H9 (cell line): Measurements from ENCODE around the gene KIRREL3. TPM values are rescaled to one million over a fixed set of nuclear protein-coding genes. Genes with fewer than 3 reads are reported as not detected.

Source experiments
- DNase-seq: peaks from one replicate; pipeline ENCODE4 v3.0.0-alpha.2; 2017
- H2AFZ ChIP-seq: one replicate; pipeline ENCODE4 v1.6.1; 2013; ENCODE audit warnings: mild to moderate bottlenecking, low read length, control low read depth, moderate library complexity
- H2AK5ac ChIP-seq: 2 replicates; pipeline ENCODE4 v1.6.1; 2013; ENCODE audit warnings: low read length, control low read depth, mixed read lengths; ENCODE audit not compliant: insufficient read length
- H2BK120ac ChIP-seq: one replicate; pipeline ENCODE4 v1.6.1; 2013; ENCODE audit warnings: low read depth, mild to moderate bottlenecking, low read length, control low read depth, inconsistent platforms; ENCODE audit not compliant: poor library complexity, severe bottlenecking
- H2BK12ac ChIP-seq: 2 replicates; pipeline ENCODE4 v1.6.1; 2013; ENCODE audit warnings: low read length, control low read depth, mixed read lengths, low read depth; ENCODE audit not compliant: insufficient read length
- H2BK15ac ChIP-seq: 2 replicates; pipeline ENCODE4 v1.6.1; 2013; ENCODE audit warnings: low read depth, low read length, control low read depth
- H2BK20ac ChIP-seq: one replicate; pipeline ENCODE4 v1.6.1; 2013; ENCODE audit warnings: low read depth, mild to moderate bottlenecking, low read length, control low read depth, inconsistent platforms; ENCODE audit not compliant: poor library complexity, severe bottlenecking
- H2BK5ac ChIP-seq: 2 replicates; pipeline ENCODE4 v1.6.1; 2013; ENCODE audit warnings: low read length, control low read depth, mixed read lengths; ENCODE audit not compliant: insufficient read length
- H3K14ac ChIP-seq: 2 replicates; pipeline ENCODE4 v1.6.1; 2013; ENCODE audit warnings: low read length, control low read depth; ENCODE audit not compliant: insufficient read depth
- H3K18ac ChIP-seq: 2 replicates; pipeline ENCODE4 v1.6.1; 2013; ENCODE audit warnings: low read depth, mild to moderate bottlenecking, mixed read lengths, low read length, control low read depth; ENCODE audit not compliant: insufficient read length
- H3K23ac ChIP-seq: 2 replicates; pipeline ENCODE4 v1.6.1; 2013; ENCODE audit warnings: low read length, control low read depth, mixed read lengths, low read depth; ENCODE audit not compliant: insufficient read length
- H3K23me2 ChIP-seq: 2 replicates; pipeline ENCODE4 v1.6.1; 2013; ENCODE audit warnings: low read depth, mild to moderate bottlenecking, mixed read lengths, low read length, control low read depth; ENCODE audit not compliant: insufficient read length, poor library complexity, severe bottlenecking
- H3K27ac ChIP-seq: 2 replicates; pipeline ENCODE4 v1.5.1; 2013; ENCODE audit warnings: low read length, control low read depth, mixed read lengths, low read depth; ENCODE audit not compliant: insufficient read length
- H3K27me3 ChIP-seq: 2 replicates; pipeline ENCODE4 v1.6.1; 2013; ENCODE audit warnings: low read length, control low read depth, inconsistent platforms; ENCODE audit not compliant: insufficient read depth
- H3K4ac ChIP-seq: 2 replicates; pipeline ENCODE4 v1.6.1; 2013; ENCODE audit warnings: low read depth, mild to moderate bottlenecking, control low read depth, inconsistent platforms, low read length, moderate library complexity
- H3K4me1 ChIP-seq: 2 replicates; pipeline ENCODE4 v1.6.1; 2013; ENCODE audit warnings: low read length, control low read depth, inconsistent platforms; ENCODE audit not compliant: insufficient read depth
- H3K4me2 ChIP-seq: 2 replicates; pipeline ENCODE4 v1.6.1; 2013; ENCODE audit warnings: low read length, control low read depth, mixed read lengths; ENCODE audit not compliant: insufficient read length, insufficient read depth
- H3K56ac ChIP-seq: 2 replicates; pipeline ENCODE4 v1.6.1; 2013; ENCODE audit warnings: low read depth, mild to moderate bottlenecking, mixed read lengths, low read length, control low read depth; ENCODE audit not compliant: insufficient read length
- H3K79me1 ChIP-seq: 2 replicates; pipeline ENCODE4 v1.6.1; 2013; ENCODE audit warnings: low read depth, mild to moderate bottlenecking, moderate library complexity, low read length, control low read depth, inconsistent platforms; ENCODE audit not compliant: insufficient read depth, poor library complexity, severe bottlenecking
- H3K79me2 ChIP-seq: 2 replicates; pipeline ENCODE4 v1.6.1; 2013; ENCODE audit warnings: low read length, control low read depth, inconsistent platforms; ENCODE audit not compliant: insufficient read depth
- H3K9ac ChIP-seq: 2 replicates; pipeline ENCODE4 v1.6.1; 2013; ENCODE audit warnings: low read length, control low read depth, mixed read lengths; ENCODE audit not compliant: insufficient read length; ENCODE audit errors: extremely low read depth
- H3K9me3 ChIP-seq: one replicate; pipeline ENCODE4 v1.6.1; 2013; ENCODE audit warnings: low read depth, low read length, inconsistent platforms; ENCODE audit not compliant: control insufficient read depth
- H3T11ph ChIP-seq: one replicate; pipeline ENCODE4 v1.6.1; 2013; ENCODE audit warnings: mild to moderate bottlenecking, low read length, control low read depth, inconsistent platforms
- H4K20me1 ChIP-seq: one replicate; pipeline ENCODE4 v1.6.1; 2013; ENCODE audit not compliant: control insufficient read depth, insufficient read length, insufficient read depth
- H4K5ac ChIP-seq: 2 replicates; pipeline ENCODE4 v1.6.1; 2013; ENCODE audit warnings: low read depth, mild to moderate bottlenecking, mixed read lengths, low read length, control low read depth; ENCODE audit not compliant: insufficient read length
- H4K8ac ChIP-seq: replicated peaks from 2 replicates; pipeline ENCODE4 v1.6.1; 2013; ENCODE audit warnings: low read length, control low read depth, mixed read lengths, low read depth; ENCODE audit not compliant: insufficient read length
- H4K91ac ChIP-seq: 2 replicates; pipeline ENCODE4 v1.6.1; 2013; ENCODE audit warnings: low read depth, mild to moderate bottlenecking, moderate library complexity, mixed read lengths, low read length, control low read depth; ENCODE audit not compliant: insufficient read length
- H3K27ac Mint-ChIP-seq, 3 experiments: 2 replicates in 2 of 3; 3 replicates in 1 of 3; pipeline ENCODE4 v1.8.0; 2020 to 2021; ENCODE audit warnings: mixed read lengths in 3 of 3, mild to moderate bottlenecking in 1 of 3, moderate library complexity in 1 of 3
- H3K27me3 Mint-ChIP-seq: 2 replicates; pipeline ENCODE4 v1.8.0; 2021; ENCODE audit warnings: low read depth, mild to moderate bottlenecking, moderate library complexity, mixed read lengths
- H3K36me3 Mint-ChIP-seq, 3 experiments: 2 replicates in 2 of 3; 3 replicates in 1 of 3; pipeline ENCODE4 v1.8.0; 2020 to 2021; ENCODE audit warnings: low read depth in 3 of 3, mixed read lengths in 3 of 3; ENCODE audit not compliant: insufficient read depth in 1 of 3
- H3K4me1 Mint-ChIP-seq, 2 experiments: 2 replicates each; pipeline ENCODE4 v1.8.0; 2020; ENCODE audit warnings: mixed read lengths in 2 of 2
- H3K4me3 Mint-ChIP-seq, 2 experiments: 2 replicates in 1 of 2; 3 replicates in 1 of 2; pipeline ENCODE4 v1.8.0; 2020 to 2021; ENCODE audit warnings: mild to moderate bottlenecking in 2 of 2, mixed read lengths in 2 of 2, moderate library complexity in 1 of 2
- H3K9me3 Mint-ChIP-seq, 2 experiments: 2 replicates in 1 of 2; 3 replicates in 1 of 2; pipeline ENCODE4 v1.8.0; 2020; ENCODE audit warnings: mild to moderate bottlenecking in 2 of 2, mixed read lengths in 2 of 2, moderate library complexity in 1 of 2
- WGBS: extraction: QIAGEN DNeasy Blood & Tissue Kit; methylation state at CpG from one replicate; pipeline ENCODE4 v1.1.7; 2013; ENCODE audit warnings: missing lambda C conversion rate, low lambda C conversion rate, mixed read lengths; ENCODE audit not compliant: insufficient read length; ENCODE audit errors: extremely low coverage; 5-methylcytosine and 5-hydroxymethylcytosine counted together
- total RNA-seq: library from RNA; stranded (reverse); gene quantifications from 2 replicates; pipeline ENCODE4 v1.2.1, GENCODE V29; 2021
- TF ChIP-seq, protein P1 (sequence below): fragments of 200-600 bp; sonication (generic); conservative IDR thresholded peaks from 3 replicates; pipeline ENCODE4 v1.8.0; 2021; ENCODE audit warnings: antibody characterized with exemption, mild to moderate bottlenecking

The KIRREL3 gene
- total RNA-seq, 1 experiment from 2014 or later, result 0.17 TPM

DNA sequence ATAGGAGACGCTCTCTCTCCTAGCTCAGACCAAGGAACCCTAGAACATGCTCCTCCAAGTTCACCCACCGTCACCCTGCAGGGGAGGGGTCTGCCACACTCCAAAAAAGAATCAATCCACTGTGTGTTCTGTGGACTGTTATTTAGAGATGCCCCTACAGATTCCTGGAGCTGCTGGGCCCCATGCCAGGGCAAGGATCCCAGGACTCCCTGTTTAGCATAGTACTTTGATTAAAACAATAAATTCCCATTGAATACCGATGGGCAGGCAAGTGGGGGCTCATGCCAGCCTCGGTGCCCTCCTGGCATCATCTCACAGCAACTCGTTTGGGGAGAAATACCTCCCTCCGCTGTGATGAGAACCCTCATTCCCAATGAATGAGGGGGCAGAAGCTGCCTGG is 397.6 kb downstream of the KIRREL3 start:
- H2BK20ac ChIP-seq, result no peak overlapping the region
- no peak overlapping the region for H2BK12ac ChIP-seq
- no peak overlapping the region for H3K14ac ChIP-seq
- no peak overlapping the region for H3T11ph ChIP-seq
- peaks cover 3% of the 10 kb centered on the region for H3K23me2 ChIP-seq
- peaks cover 0 to under 1% (median 0%) of the 10 kb centered on the region in 3 experiments; a peak in 2 of 7 replicates for H3K36me3 Mint-ChIP-seq
- H2BK120ac ChIP-seq, result no peak overlapping the region
- no peak overlapping the region for H3K27ac ChIP-seq
- no peak overlapping the region for H4K91ac ChIP-seq
- peaks cover 42 to 60% of the 10 kb centered on the region in 2 experiments for H3K4me1 Mint-ChIP-seq
- no peak overlapping the region for H3K9ac ChIP-seq
- H3K27ac Mint-ChIP-seq, result no peak overlapping the region
- peaks cover 0 to 2% of the 10 kb centered on the region in 2 experiments; a peak in 2 of 5 replicates for H3K9me3 Mint-ChIP-seq
- no peaks in the 10 kb centered on the region for H3K9me3 ChIP-seq
- no peak for DNase-seq
- H3K79me2 ChIP-seq, result no peaks in the 10 kb centered on the region
- H2BK5ac ChIP-seq, result no peak overlapping the region
- H3K27me3 Mint-ChIP-seq, result peaks cover 51% of the 10 kb centered on the region
- H2AK5ac ChIP-seq, result no peak overlapping the region
- no peak overlapping the region for H3K56ac ChIP-seq
- H3K79me1 ChIP-seq, result no peaks in the 10 kb centered on the region
- H4K8ac ChIP-seq, result no peak overlapping the region
- H3K4me1 ChIP-seq, result peaks cover 7% of the 10 kb centered on the region; the same call in 1 of the 2 replicates
- H2AFZ ChIP-seq, result no peak overlapping the region
- H3K4me2 ChIP-seq, result no peak overlapping the region
- no peak overlapping the region for H3K18ac ChIP-seq
- H3K23ac ChIP-seq, result no peak overlapping the region
- no peaks in the 10 kb centered on the region for H3K27me3 ChIP-seq
- H4K20me1 ChIP-seq, result no peaks in the 10 kb centered on the region
- H2BK15ac ChIP-seq, result no peak overlapping the region
- no peak overlapping the region for H3K4me3 Mint-ChIP-seq
- H3K4ac ChIP-seq, result no peak overlapping the region
- H4K5ac ChIP-seq, result no peak overlapping the region
- TF ChIP-seq, protein P1, sequence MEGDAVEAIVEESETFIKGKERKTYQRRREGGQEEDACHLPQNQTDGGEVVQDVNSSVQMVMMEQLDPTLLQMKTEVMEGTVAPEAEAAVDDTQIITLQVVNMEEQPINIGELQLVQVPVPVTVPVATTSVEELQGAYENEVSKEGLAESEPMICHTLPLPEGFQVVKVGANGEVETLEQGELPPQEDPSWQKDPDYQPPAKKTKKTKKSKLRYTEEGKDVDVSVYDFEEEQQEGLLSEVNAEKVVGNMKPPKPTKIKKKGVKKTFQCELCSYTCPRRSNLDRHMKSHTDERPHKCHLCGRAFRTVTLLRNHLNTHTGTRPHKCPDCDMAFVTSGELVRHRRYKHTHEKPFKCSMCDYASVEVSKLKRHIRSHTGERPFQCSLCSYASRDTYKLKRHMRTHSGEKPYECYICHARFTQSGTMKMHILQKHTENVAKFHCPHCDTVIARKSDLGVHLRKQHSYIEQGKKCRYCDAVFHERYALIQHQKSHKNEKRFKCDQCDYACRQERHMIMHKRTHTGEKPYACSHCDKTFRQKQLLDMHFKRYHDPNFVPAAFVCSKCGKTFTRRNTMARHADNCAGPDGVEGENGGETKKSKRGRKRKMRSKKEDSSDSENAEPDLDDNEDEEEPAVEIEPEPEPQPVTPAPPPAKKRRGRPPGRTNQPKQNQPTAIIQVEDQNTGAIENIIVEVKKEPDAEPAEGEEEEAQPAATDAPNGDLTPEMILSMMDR, result no peak
- WGBS, result no CpG with 5 or more reads among the region's 6 CpGs
